ENCODE measurements around the gene MED22. TPM values are rescaled to one million over a fixed set of nuclear protein-coding genes. Genes with fewer than 3 reads are reported as not detected.
"Not testable (repeated sequence)": the region's sequence is repeated elsewhere in the genome, so short reads cannot be mapped to it uniquely, and the experiment has no call there.

Gene MED22
- total RNA-seq, 1 experiment from 2014 or later: 30.5 TPM

DNA sequence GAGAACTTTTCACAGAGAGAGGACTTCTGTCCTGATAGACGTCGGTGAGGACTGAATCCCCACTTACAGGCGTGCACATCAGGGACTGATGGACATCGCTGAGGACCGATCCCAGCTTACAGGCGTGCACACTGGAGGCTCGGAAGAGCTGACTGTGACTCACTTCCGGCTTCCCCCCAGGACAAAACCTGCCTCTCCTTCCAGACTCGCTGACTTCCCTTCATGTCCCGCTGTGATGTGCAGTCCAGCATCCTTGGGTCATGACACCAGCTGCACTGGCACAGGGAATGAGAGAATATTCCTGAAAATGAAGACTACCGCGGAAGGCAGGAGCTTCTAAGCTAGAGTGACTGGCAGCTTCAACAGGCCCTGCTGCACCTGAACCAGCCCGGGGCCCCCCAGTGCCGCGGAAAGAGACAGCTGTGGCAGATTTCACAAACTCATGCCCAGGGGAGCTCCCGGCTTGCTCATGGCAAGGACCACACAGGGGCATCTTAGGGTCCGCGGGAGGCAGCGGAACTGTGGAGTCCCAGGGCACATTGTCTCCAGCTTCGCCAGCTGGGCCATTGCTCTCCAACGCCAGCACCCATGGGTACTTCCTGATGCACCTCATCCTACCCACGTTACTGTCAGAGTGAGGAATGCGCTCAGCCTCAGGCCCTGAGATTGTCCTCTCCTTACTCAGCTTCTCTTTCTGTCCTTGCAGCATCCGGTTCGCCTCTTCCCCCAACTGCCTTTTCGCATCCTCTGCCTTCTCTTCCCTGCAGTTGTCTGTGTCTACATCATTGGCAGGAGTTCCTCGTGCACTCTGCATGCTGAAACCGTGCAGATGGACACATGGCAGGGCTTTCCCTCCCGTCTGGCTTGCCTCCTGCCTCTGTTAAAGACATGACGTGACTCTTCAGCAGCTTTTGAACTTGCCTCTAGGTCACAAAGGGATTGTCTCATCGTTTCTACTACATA lies 41.4 kb downstream of the MED22 start:
- no peak for DNase-seq (ENCODE audit: low read depth)

DNA sequence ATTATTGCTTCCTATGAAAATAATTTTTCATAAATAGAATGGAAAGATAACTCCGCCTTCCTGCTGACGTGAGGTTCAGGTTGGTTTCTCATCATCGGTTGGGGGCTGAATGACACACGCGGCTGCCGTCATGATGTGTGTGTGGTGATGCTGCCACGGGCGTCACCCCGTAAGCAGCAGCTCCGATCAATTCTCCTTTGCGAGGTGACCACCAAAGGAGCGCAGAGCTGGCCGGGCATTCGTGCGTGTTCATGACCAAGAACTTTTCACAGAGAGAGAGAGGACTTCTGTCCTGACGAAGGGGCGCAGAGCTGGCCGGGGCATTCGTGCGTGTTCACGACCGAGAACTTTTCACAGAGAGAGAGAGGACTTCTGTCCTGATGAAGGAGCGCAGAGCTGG lies 42.2 kb downstream of the MED22 start:
- no peak for DNase-seq (ENCODE audit: low read depth)

DNA sequence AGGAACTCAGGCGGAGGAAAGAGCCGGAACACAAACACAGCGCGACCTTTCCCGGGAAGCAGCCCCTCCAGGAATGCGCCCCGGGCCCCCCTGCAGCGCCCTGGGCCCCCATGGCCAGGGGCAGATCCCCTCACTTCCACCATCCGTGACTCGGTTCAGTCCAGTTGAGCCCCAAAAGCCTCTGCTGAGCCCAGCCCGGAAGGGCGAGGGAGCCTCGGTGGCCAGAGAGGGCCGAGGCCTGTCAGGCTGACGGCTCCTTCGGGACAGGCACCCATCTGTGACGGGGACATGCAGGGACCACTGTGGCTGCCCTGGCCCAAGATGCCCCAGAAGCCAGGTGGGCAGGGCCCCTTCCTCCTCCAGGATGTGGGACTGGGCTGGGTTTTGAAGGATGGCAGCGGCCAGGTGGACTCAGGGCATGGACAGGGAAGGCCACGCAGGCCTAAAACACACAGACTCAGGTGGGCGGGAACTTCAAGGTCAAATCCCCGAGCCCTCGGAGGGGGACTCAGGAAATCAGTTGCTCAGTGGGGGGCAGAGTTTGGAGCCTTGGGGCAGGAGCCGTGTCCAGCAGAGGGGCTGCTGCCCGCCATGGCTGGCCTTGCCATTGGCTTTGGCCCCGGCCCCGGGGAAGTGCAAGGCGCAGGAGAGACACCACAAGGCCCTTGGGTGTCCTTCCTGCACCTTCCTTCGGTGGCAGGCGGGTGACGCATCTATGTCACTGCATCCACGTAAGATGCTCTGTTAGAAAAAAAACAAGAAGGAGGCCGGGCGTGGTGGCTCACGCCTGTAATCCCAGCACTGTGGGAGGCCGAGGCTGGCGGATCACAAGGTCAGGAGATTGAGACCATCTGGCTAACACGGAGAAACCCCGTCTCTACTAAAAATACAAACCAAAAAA lies 43.2 kb downstream of the MED22 start:
- no peak for DNase-seq (ENCODE audit: low read depth)

DNA sequence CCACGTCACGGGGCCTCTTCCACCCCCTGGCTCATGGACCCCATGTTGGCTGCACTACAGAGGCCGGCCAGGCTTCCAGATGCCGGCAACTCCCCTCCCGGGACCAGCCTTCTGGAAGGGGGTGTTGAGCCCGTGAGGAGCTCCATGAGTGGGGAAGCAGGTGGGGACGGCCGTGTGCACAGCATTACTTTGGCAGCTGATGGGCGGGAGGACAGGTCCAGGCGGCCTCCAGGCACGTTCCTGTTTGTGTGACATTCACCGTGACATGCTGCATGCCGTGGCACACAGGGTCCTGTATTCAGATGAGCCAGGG lies 43.8 kb downstream of the MED22 start:
- no peak for DNase-seq (ENCODE audit: low read depth)

DNA sequence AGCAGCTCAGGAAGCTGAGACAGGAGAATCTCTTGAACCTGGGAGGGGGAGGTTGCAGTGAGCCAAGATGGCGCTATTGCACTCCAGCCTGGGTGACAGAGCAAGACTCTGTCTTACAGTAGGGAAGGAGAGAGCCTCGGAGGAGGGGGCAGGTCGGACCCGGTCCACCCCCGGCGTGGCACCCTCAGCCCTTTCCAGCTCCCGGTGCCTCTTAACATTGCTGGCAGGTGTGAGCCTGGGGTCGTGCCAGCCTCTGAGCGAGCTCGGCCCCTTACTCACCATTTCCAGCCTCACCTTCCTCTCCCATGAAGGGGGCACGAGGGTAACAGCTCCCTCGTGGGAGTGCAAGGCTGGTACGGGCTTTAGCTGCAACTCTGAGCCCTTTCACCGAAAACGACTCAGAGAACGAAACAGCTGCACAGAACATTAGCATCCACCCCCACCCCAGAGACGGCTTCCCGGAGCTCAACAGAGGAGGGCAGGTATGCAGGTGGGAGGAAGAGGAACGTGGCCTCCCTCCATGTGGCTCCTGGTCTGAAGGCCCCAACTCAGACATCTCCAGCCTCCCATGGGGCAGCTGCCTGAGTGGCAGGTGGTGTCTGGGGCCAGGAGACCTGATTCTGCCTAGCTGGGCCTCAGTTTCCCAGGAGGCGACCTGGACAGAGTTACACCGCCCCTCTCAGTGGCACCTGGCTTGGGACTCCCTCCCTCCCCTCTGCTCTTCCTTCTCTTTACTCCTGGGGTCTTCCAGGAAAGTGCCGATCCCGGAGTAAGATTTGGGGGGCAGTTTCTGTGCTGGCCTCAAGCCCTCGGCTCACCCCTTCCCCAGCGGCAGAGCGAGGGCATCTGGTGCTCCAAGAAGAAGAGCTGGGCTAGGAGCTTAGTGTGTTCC lies 44.4 kb downstream of the MED22 start:
- no peak for DNase-seq (ENCODE audit: low read depth)

DNA sequence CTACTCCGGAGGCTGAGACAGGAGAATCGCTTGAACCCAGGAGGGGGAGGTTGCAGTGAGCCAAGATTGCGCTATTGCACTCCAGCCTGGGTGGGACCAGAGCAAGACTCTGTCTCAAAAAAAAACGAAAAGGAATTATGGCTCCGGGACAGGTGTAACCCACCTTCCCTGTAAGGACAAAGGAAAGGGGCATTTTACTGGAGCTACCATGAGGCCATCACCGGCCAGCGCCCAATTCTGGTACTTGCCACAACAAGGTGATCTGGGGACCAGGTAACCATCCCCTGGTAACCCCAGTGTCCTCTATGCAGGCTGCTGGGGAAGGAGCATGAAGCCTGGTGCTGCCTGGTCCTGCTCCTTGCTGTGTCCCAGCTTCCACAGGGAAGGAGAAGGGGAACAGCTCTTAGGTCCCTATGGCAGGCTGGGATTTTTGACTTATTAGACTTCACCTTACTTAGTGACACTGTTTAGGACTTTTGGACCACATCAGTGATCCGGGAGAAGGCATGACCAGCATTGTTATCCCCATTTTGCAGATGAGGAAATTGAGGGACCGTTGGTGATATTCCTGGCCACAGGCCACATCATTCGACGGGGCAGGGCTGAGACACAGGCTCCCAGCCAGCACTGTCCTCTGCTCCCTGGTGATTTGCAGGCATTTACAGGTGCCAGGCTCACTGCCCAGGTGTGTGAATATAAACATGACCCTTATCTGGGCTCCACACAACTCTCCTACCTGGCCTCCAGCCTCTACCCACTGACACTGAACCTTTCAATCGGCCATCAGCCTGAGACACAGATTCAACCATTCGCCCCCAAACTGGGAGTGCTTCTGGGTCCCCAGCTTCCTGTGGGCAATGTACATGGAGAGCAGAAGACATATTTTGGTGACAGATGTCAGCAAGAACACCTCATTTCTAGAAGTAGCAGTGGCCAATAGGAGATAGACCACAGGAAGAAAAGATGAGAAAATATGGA lies 46.4 kb downstream of the MED22 start:
- no peak for DNase-seq (ENCODE audit: low read depth)

DNA sequence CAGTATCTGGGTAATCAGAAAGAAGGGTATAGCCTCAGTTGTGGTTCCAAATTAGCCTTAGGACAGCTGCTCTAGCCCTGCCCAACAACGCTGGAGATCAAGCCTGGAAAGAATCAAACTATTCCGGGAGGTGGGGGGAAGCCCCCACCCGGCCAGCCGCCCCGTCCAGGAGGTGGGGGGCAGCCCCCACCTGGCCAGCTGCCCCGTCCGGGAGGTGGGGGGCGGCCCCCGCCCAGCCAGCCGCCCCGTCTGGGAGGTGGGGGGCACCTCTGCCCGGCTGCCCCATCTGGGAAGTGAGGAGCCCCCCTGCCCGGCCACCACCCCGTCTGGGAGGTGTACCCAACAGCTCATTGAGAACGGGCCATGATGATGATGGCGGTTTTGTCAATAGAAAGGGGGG lies 47.9 kb downstream of the MED22 start:
- not testable (repeated sequence) for DNase-seq (ENCODE audit: low read depth)

DNA sequence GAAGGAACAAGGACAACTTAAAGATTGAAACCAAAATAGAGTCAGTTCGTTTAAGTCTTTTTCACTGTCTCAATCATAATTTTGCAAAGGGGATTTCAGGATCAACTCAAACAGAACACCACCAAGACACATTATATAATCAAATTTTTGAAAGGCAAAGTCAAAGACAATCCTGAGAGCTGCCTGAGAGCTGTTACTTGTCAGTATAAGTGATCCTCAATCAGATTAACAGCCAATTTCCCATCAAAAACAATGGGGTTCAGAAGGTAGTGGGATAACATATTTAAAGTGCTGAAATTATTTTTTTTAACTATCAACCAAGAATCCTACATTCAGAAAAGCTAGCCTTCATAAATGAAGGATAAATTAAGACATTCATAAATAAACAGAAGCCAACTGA lies 53.7 kb downstream of the MED22 start:
- DNase-seq (ENCODE audit: low read depth): no peak

DNA sequence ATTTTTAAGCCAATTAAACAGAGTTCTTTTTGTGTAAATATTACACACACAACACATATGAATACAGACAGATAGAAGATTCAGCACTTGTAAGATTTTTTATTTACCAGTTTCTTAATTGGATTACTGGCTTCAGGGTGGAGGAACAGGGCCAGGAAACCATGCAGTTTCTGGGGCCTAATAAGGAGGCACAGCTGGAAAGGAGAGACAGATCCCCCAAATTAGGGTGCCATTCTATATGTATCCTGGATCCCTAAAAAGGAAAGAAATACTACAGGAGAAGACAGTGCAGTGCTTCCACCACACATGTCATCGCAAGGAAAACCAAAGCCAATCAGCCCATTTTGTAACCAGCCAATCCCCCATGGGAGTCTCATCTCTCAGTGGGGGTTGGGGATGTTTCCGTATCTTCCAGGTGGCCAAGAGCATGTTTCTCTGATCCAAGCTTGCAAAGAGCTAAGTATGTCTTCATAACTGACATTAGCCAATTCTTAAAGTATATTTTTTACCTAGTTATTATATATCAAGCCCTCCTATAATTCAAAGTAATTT lies 57.1 kb downstream of the MED22 start:
- no peak for DNase-seq (ENCODE audit: low read depth)

Other genes starting within 250 kb of the MED22 start
- gene RALGDS, start 226.9 kb downstream of the MED22 start, total RNA-seq (2014; rRNA removed): 15.5 and 17.8 TPM in 2 replicates
- 0.34 and 1.3 TPM in 2 replicates for gene GBGT1, start 184.2 kb downstream of the MED22 start, total RNA-seq (2014; rRNA removed)
- not detected in 2 replicates for gene OBP2B, start 138.9 kb downstream of the MED22 start, total RNA-seq (2014; rRNA removed)
- gene ABO, start 72.9 kb downstream of the MED22 start, total RNA-seq (2014; rRNA removed): not detected in 2 replicates
- gene SURF6, start 11.9 kb downstream of the MED22 start, total RNA-seq (2014; rRNA removed): 26.8 and 27.8 TPM in 2 replicates
- 2,137 and 2,163 TPM in 2 replicates for gene RPL7A, start 87 bp upstream of the MED22 start, total RNA-seq (2014; rRNA removed)
- gene SURF1, start 8.4 kb upstream of the MED22 start, total RNA-seq (2014; rRNA removed): 12.2 and 22.8 TPM in 2 replicates
- gene SURF2, start 8.4 kb upstream of the MED22 start, total RNA-seq (2014; rRNA removed): 25.3 and 29.6 TPM in 2 replicates
- gene SURF4, start 27.9 kb upstream of the MED22 start, total RNA-seq (2014; rRNA removed): 456 and 465 TPM in 2 replicates
- 0.45 and 1.4 TPM in 2 replicates for gene STKLD1, start 28.2 kb upstream of the MED22 start, total RNA-seq (2014; rRNA removed)
- 21.0 and 23.6 TPM in 2 replicates for gene REXO4, start 69.9 kb upstream of the MED22 start, total RNA-seq (2014; rRNA removed)
- 1.6 and 2.3 TPM in 2 replicates for gene ADAMTS13, start 74.2 kb upstream of the MED22 start, total RNA-seq (2014; rRNA removed)
- 7.4 and 8.2 TPM in 2 replicates for gene CACFD1, start 111.8 kb upstream of the MED22 start, total RNA-seq (2014; rRNA removed)
- 16.6 and 19.1 TPM in 2 replicates for gene SLC2A6, start 131.0 kb upstream of the MED22 start, total RNA-seq (2014; rRNA removed)
- gene MYMK, start 176.8 kb upstream of the MED22 start, total RNA-seq (2014; rRNA removed): 0.63 TPM in 1 of 2 replicates, not detected in the other
- gene ADAMTSL2, start 186.6 kb upstream of the MED22 start, total RNA-seq (2014; rRNA removed): 0.32 TPM in 1 of 2 replicates, not detected in the other

Measured in LHCN-M2 (cell line).